Measurements from ENCODE around the gene AOPEP.
A peak's percentile ranks its signal among the peaks of the same experiment; 100 is the strongest.

The AOPEP gene

DNA sequence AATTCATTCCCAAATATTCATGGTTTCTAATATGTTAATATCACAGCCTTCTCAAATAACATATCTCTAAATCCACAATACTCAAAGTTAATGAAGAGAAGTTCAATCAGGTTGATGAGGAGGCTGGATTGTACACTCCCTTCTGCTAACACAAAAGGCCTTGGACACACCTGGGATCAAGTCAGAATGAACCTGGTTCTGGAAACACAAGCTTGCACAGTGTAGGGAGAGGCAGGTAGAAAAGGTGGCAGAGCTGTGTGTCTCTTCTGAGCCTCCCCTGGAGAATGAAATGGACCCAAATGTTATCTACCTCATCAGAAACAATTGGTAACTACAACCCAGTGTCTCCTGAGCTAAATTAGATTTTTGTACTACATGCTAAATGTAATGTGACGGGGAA, 46.5 kb upstream of the AOPEP start:
- Histone ChIP-seq H3K9me2 (replicated peaks; ENCODE audit: insufficient read depth, low read length) (no peaks in the 10 kb centered on the region), H3K79me2 (ENCODE audit: low read length) (no peaks in the 10 kb centered on the region), H3K9ac (ENCODE audit: low read length) (no peak overlapping the region), H3K27ac (ENCODE audit: low read length) (no peak overlapping the region), H3K4me2 (ENCODE audit: low read depth, low read length) (no peak overlapping the region), H3K9me3 (replicated peaks; ENCODE audit: insufficient read depth, low read length) (no peaks in the 10 kb centered on the region), H4K20me1 (ENCODE audit: insufficient read depth, low read length) (no peaks in the 10 kb centered on the region), H3K36me3 (replicated peaks; ENCODE audit: insufficient read depth, low read length) (no peaks in the 10 kb centered on the region), H3K4me1 (ENCODE audit: low read length) (no peaks in the 10 kb centered on the region), H3F3A (ENCODE audit: insufficient read depth, low read length) (no peaks in the 10 kb centered on the region), H2AFZ (ENCODE audit: low read length) (no peak overlapping the region), H3K4me3 (ENCODE audit: low read length) (no peak overlapping the region), H3K27me3 (replicated peaks; ENCODE audit: insufficient read depth, low read length) (no peaks in the 10 kb centered on the region)
- DNase-seq: no peak
- TF ChIP-seq, protein P1, sequence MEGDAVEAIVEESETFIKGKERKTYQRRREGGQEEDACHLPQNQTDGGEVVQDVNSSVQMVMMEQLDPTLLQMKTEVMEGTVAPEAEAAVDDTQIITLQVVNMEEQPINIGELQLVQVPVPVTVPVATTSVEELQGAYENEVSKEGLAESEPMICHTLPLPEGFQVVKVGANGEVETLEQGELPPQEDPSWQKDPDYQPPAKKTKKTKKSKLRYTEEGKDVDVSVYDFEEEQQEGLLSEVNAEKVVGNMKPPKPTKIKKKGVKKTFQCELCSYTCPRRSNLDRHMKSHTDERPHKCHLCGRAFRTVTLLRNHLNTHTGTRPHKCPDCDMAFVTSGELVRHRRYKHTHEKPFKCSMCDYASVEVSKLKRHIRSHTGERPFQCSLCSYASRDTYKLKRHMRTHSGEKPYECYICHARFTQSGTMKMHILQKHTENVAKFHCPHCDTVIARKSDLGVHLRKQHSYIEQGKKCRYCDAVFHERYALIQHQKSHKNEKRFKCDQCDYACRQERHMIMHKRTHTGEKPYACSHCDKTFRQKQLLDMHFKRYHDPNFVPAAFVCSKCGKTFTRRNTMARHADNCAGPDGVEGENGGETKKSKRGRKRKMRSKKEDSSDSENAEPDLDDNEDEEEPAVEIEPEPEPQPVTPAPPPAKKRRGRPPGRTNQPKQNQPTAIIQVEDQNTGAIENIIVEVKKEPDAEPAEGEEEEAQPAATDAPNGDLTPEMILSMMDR (IDR thresholded peaks at IDR 0.05; ENCODE audit: low read length): no peak
- TF ChIP-seq EZH2phosphoT487 (IDR thresholded peaks at IDR 0.05; ENCODE audit: low read length) (no peak), EZH2 (optimal IDR thresholded peaks at IDR 0.05; ENCODE audit: low read depth, low read length) (no peak)

DNA sequence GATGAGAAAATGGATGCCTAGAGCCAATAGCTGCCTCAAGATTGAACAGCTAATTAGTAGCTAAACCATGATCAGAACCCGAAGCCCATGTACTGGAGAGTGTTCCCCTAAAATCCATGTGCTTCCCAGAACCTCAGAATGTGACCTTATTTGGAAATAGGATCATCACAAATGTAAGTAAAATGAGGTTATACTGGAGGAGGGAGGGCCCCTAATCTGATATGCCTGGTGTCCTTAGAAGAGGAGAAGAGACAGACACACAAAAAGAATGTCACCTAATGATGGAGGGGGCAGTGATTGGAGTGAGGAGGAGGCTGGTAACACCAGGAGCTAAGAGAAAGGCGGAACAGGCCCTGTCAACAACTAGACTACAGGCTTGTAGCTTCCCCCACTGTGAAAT, 45.9 kb upstream of the AOPEP start:
- Histone ChIP-seq H3F3A (ENCODE audit: insufficient read depth, low read length) (no peaks in the 10 kb centered on the region), H3K4me1 (ENCODE audit: low read length) (no peaks in the 10 kb centered on the region), H3K4me2 (ENCODE audit: low read depth, low read length) (no peak overlapping the region), H3K9me2 (replicated peaks; ENCODE audit: insufficient read depth, low read length) (no peaks in the 10 kb centered on the region), H2AFZ (ENCODE audit: low read length) (no peak overlapping the region), H4K20me1 (ENCODE audit: insufficient read depth, low read length) (no peaks in the 10 kb centered on the region), H3K9me3 (replicated peaks; ENCODE audit: insufficient read depth, low read length) (no peaks in the 10 kb centered on the region), H3K9ac (ENCODE audit: low read length) (no peak overlapping the region), H3K36me3 (replicated peaks; ENCODE audit: insufficient read depth, low read length) (no peaks in the 10 kb centered on the region), H3K27ac (ENCODE audit: low read length) (no peak overlapping the region), H3K4me3 (ENCODE audit: low read length) (no peak overlapping the region), H3K79me2 (ENCODE audit: low read length) (no peaks in the 10 kb centered on the region), H3K27me3 (replicated peaks; ENCODE audit: insufficient read depth, low read length) (no peaks in the 10 kb centered on the region)
- DNase-seq: no peak
- TF ChIP-seq, protein P1 (IDR thresholded peaks at IDR 0.05; ENCODE audit: low read length): no peak
- TF ChIP-seq EZH2phosphoT487 (IDR thresholded peaks at IDR 0.05; ENCODE audit: low read length) (no peak), EZH2 (optimal IDR thresholded peaks at IDR 0.05; ENCODE audit: low read depth, low read length) (no peak)

DNA sequence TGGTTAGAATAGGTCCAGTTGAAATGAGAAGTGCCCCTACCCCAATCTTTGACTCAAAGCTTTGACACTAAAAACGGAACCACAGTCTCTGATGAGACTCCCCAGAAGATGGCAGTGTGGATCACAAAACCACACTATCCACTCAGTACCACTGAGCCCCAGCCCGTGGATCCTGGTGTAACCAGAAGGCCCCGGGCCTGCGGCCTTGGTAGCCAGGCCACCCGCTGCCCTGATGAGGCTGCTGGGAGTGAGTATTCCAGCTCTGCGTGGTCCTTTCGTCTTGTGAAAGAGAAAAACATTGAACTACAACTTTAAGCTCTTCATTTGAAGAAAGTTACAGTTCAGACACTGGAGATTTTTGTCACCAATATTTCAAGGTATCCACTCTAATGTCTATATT, 45.0 kb upstream of the AOPEP start:
- H3K9ac ChIP-seq (ENCODE audit: low read length): no peak overlapping the region
- no peaks in the 10 kb centered on the region for H3K4me1 ChIP-seq (ENCODE audit: low read length)
- H3K4me3 ChIP-seq (ENCODE audit: low read length): no peak overlapping the region
- H3K36me3 ChIP-seq (replicated peaks; ENCODE audit: insufficient read depth, low read length): no peaks in the 10 kb centered on the region
- H3K4me2 ChIP-seq (ENCODE audit: low read depth, low read length): no peak overlapping the region
- H3K27me3 ChIP-seq (replicated peaks; ENCODE audit: insufficient read depth, low read length): no peaks in the 10 kb centered on the region
- no peaks in the 10 kb centered on the region for H3K79me2 ChIP-seq (ENCODE audit: low read length)
- H2AFZ ChIP-seq (ENCODE audit: low read length): peak overlapping the region; percentile 28
- no peak overlapping the region for H3K27ac ChIP-seq (ENCODE audit: low read length)
- no peaks in the 10 kb centered on the region for H3K9me2 ChIP-seq (replicated peaks; ENCODE audit: insufficient read depth, low read length)
- no peaks in the 10 kb centered on the region for H3F3A ChIP-seq (ENCODE audit: insufficient read depth, low read length)
- TF ChIP-seq EZH2phosphoT487 (IDR thresholded peaks at IDR 0.05; ENCODE audit: low read length) (no peak), EZH2 (optimal IDR thresholded peaks at IDR 0.05; ENCODE audit: low read depth, low read length) (no peak)
- TF ChIP-seq, protein P1 (IDR thresholded peaks at IDR 0.05; ENCODE audit: low read length): peak; percentile 73
- no peaks in the 10 kb centered on the region for H4K20me1 ChIP-seq (ENCODE audit: insufficient read depth, low read length)
- no peaks in the 10 kb centered on the region for H3K9me3 ChIP-seq (replicated peaks; ENCODE audit: insufficient read depth, low read length)
- peak; percentile 50 for DNase-seq

All from MM.1S (cell line).